GM12878 (cell line): Measurements from ENCODE around the gene CYSLTR2. TPM values are rescaled to one million over a fixed set of nuclear protein-coding genes. Genes with fewer than 3 reads are reported as not detected.
A peak's percentile ranks its signal among the peaks of the same experiment; 100 is the strongest.

Source experiments
- ATF7 ChIP-seq: fragments of 450-650 bp; IDR thresholded peaks from 2 replicates; pipeline ENCODE4 v1.6.1; 2016; ENCODE audit warnings: low read depth, mild to moderate bottlenecking
- CEBPB ChIP-seq, 2 experiments: fragments of 150-350 bp in 1 of 2; IDR thresholded peaks; 2 replicates each; pipeline ENCODE4 v1.6.1; 2012 to 2014; ENCODE audit warnings: low read depth in 2 of 2, low read length in 2 of 2, borderline replicate concordance in 1 of 2, inconsistent platforms in 1 of 2
- EED ChIP-seq: sonication (generic); IDR thresholded peaks from 2 replicates; pipeline ENCODE4 v1.6.1; 2016; ENCODE audit warnings: antibody characterized with exemption, low read depth
- HCFC1 ChIP-seq: fragments of 150-350 bp; IDR thresholded peaks from 2 replicates; pipeline ENCODE4 v1.6.1; 2014; ENCODE audit warnings: low read length
- IRF4 ChIP-seq: IDR thresholded peaks from 2 replicates; pipeline ENCODE4 v1.6.1; 2011; ENCODE audit warnings: low read depth, low read length
- RBBP5 ChIP-seq: fragments of 200-600 bp; sonication (generic); conservative IDR thresholded peaks from 2 replicates; pipeline ENCODE4 v1.6.1; 2016
- RFX5 ChIP-seq: IDR thresholded peaks from 2 replicates; pipeline ENCODE4 v1.6.1; 2011; ENCODE audit warnings: low read depth, low read length, improper control_type of control experiment
- SPI1 ChIP-seq: IDR thresholded peaks from 2 replicates; pipeline ENCODE4 v1.6.1; 2011; ENCODE audit warnings: low read depth, mild to moderate bottlenecking, low read length, moderate library complexity, borderline replicate concordance; ENCODE audit not compliant: insufficient read depth
- SUZ12 ChIP-seq: fragments of 200-600 bp; sonication (generic); IDR thresholded peaks from one replicate; pipeline ENCODE4 v1.6.1; 2018; ENCODE audit warnings: antibody characterized with exemption, mild to moderate bottlenecking; ENCODE audit not compliant: unreplicated experiment
- YBX1 ChIP-seq: fragments of 450-650 bp; IDR thresholded peaks from 2 replicates; pipeline ENCODE4 v1.6.1; 2016; ENCODE audit warnings: antibody characterized with exemption
- YY1 ChIP-seq: IDR thresholded peaks from 2 replicates; pipeline ENCODE4 v1.6.1; 2011; ENCODE audit warnings: low read depth, mild to moderate bottlenecking, low read length
- polyA plus RNA-seq, 11 experiments: library from polyadenylated mRNA; depleted of rRNA in 4 of 11; unstranded in 6 of 11; stranded (reverse) in 5 of 11; fragments of >200 nt; fragmentation: Nextera tagmentation in 4 of 11; fragmentation: Illumina TruSeq in 1 of 11; extraction: Ambion mirVana in 4 of 11; extraction: Trizol in 1 of 11; gene quantifications; 1 replicate in 1 of 11; 2 replicates in 10 of 11; pipeline versions ENCODE4 v1.2.1 to v1.2.3, GENCODE V29; 2011 to 2016; ENCODE audit warnings: inconsistent platforms in 2 of 11, missing spikeins in 2 of 11, low read depth in 1 of 11
- total RNA-seq, 4 experiments: library from RNA; depleted of rRNA in 3 of 4; stranded (reverse); fragments of >200 nt in 3 of 4; fragmentation: Illumina TruSeq in 1 of 4; extraction: Trizol in 1 of 4; gene quantifications; 2 replicates each; pipeline versions ENCODE4 v1.2.1 to v1.2.3, GENCODE V29; 2013 to 2021
- TF ChIP-seq, protein P1 (sequence below): fragments of 450-650 bp; IDR thresholded peaks from 2 replicates; pipeline ENCODE4 v1.6.1; 2016; ENCODE audit warnings: mild to moderate bottlenecking
- TF ChIP-seq, protein P2 (sequence below): IDR thresholded peaks from 2 replicates; pipeline ENCODE4 v1.6.1; 2011; ENCODE audit warnings: mild to moderate bottlenecking, low read depth, low read length, moderate library complexity; ENCODE audit not compliant: insufficient replicate concordance
- TF ChIP-seq, protein P3 (sequence below): IDR thresholded peaks from 2 replicates; pipeline ENCODE4 v1.6.1; 2011; ENCODE audit warnings: borderline replicate concordance, low read depth, mild to moderate bottlenecking, moderate library complexity, mixed read lengths, low read length; ENCODE audit not compliant: insufficient read depth; ENCODE audit errors: extremely low read length
- TF ChIP-seq, protein P4 (sequence below): IDR thresholded peaks from 2 replicates; pipeline ENCODE4 v1.6.1; 2012; ENCODE audit warnings: low read depth, low read length, improper control_type of control experiment
- TF ChIP-seq, protein P5 (sequence below), 3 experiments: IDR thresholded peaks in 2 of 3; conservative IDR thresholded peaks in 1 of 3; 2 replicates each; pipeline ENCODE4 v1.5.1; 2011; ENCODE audit warnings: low read depth in 3 of 3, low read length in 3 of 3, mild to moderate bottlenecking in 3 of 3, control low read depth in 2 of 3, moderate library complexity in 2 of 3, inconsistent platforms in 1 of 3, mixed read lengths in 1 of 3; ENCODE audit not compliant: control insufficient read depth in 2 of 3, insufficient read depth in 1 of 3; ENCODE audit errors: extremely low read depth in 1 of 3
- TF ChIP-seq, protein P6 (sequence below): fragments of 450-650 bp; IDR thresholded peaks from 2 replicates; pipeline ENCODE4 v1.6.1; 2017; ENCODE audit warnings: mild to moderate bottlenecking, low read depth, inconsistent platforms; ENCODE audit not compliant: poor library complexity, severe bottlenecking

The CYSLTR2 gene
- total and polyA plus RNA-seq, 10 of the 15 experiments (the other 5 are each of a cell fraction or from before 2014, with no cell fraction given), result 0.02 to 0.08 (median 0.03) TPM; not detected in 5

DNA sequence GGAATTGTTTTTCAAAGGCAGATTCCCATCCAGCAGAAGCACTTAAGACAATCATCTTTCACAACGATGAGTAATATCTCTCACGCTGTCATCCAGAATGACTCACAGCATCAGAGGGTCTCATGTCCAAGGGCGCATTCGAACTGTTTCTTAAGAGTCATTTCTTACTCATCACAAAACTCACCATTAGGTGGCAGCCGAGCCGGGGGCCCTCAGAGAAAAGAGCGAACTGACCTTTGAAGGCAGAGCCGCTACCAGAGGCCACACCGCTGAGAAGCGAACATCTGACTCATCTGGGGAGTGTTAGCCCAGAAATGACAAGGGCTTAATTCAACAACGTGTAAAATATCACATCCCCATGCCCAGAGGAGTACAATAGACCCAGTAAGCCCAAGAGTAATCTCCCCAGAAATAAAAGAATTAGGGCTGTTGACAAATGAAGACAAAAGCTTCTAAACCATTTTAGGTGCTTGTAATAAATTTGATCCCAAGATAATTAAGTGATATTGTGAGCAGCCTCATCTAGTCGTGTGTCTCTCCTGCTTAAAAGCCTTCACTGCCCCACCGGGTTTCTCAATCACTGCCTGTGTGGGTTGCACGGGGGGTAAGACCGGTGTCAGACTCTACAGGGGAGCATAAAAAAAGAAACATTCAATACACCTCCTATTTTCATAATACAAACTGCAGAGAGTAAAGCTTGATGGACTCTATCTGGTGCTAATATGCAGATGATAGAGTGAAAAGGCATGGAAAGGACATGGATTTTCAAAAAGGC, 96.2 kb downstream of the CYSLTR2 start (continued):
- TF ChIP-seq, protein P1, sequence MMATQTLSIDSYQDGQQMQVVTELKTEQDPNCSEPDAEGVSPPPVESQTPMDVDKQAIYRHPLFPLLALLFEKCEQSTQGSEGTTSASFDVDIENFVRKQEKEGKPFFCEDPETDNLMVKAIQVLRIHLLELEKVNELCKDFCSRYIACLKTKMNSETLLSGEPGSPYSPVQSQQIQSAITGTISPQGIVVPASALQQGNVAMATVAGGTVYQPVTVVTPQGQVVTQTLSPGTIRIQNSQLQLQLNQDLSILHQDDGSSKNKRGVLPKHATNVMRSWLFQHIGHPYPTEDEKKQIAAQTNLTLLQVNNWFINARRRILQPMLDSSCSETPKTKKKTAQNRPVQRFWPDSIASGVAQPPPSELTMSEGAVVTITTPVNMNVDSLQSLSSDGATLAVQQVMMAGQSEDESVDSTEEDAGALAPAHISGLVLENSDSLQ, result 0 out of 2 replicates have a peak, but pooled peaks have one; percentile 24
- TF ChIP-seq IRF4 (peak; percentile 91; the same call in 1 of the 2 replicates), YY1 (0 out of 2 replicates have a peak, but pooled peaks have one; percentile 19), YBX1 (no peak), CEBPB (IDR thresholded peaks at IDR 0.05; ENCODE audit: borderline replicate concordance in 1 of 2, low read depth in 2 of 2, low read length in 2 of 2) (no peak), RFX5 (no peak), HCFC1 (no peak), SPI1 (no peak), ATF7 (peak; percentile 78), RBBP5 (no peak), EED (peak; percentile 62; the same call in 1 of the 2 replicates), SUZ12 (no peak)
- TF ChIP-seq, protein P2, sequence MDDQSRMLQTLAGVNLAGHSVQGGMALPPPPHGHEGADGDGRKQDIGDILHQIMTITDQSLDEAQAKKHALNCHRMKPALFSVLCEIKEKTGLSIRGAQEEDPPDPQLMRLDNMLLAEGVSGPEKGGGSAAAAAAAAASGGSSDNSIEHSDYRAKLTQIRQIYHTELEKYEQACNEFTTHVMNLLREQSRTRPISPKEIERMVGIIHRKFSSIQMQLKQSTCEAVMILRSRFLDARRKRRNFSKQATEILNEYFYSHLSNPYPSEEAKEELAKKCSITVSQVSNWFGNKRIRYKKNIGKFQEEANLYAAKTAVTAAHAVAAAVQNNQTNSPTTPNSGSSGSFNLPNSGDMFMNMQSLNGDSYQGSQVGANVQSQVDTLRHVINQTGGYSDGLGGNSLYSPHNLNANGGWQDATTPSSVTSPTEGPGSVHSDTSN, result peak; percentile 28
- TF ChIP-seq, protein P3, sequence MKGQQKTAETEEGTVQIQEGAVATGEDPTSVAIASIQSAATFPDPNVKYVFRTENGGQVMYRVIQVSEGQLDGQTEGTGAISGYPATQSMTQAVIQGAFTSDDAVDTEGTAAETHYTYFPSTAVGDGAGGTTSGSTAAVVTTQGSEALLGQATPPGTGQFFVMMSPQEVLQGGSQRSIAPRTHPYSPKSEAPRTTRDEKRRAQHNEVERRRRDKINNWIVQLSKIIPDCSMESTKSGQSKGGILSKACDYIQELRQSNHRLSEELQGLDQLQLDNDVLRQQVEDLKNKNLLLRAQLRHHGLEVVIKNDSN, result no peak
- TF ChIP-seq, protein P4, sequence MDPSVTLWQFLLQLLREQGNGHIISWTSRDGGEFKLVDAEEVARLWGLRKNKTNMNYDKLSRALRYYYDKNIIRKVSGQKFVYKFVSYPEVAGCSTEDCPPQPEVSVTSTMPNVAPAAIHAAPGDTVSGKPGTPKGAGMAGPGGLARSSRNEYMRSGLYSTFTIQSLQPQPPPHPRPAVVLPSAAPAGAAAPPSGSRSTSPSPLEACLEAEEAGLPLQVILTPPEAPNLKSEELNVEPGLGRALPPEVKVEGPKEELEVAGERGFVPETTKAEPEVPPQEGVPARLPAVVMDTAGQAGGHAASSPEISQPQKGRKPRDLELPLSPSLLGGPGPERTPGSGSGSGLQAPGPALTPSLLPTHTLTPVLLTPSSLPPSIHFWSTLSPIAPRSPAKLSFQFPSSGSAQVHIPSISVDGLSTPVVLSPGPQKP, result no peak
- TF ChIP-seq, protein P5, sequence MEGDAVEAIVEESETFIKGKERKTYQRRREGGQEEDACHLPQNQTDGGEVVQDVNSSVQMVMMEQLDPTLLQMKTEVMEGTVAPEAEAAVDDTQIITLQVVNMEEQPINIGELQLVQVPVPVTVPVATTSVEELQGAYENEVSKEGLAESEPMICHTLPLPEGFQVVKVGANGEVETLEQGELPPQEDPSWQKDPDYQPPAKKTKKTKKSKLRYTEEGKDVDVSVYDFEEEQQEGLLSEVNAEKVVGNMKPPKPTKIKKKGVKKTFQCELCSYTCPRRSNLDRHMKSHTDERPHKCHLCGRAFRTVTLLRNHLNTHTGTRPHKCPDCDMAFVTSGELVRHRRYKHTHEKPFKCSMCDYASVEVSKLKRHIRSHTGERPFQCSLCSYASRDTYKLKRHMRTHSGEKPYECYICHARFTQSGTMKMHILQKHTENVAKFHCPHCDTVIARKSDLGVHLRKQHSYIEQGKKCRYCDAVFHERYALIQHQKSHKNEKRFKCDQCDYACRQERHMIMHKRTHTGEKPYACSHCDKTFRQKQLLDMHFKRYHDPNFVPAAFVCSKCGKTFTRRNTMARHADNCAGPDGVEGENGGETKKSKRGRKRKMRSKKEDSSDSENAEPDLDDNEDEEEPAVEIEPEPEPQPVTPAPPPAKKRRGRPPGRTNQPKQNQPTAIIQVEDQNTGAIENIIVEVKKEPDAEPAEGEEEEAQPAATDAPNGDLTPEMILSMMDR (IDR thresholded peaks at IDR 0.05 in 2 of 3, conservative IDR thresholded peaks at IDR 0.05 in 1 of 3; ENCODE audit: control insufficient read depth in 2 of 3, extremely low read depth in 1 of 3, insufficient read depth in 1 of 3, low read depth in 3 of 3, low read length in 3 of 3), result peak; percentile 64 to 73 (median 64)
- TF ChIP-seq, protein P6, sequence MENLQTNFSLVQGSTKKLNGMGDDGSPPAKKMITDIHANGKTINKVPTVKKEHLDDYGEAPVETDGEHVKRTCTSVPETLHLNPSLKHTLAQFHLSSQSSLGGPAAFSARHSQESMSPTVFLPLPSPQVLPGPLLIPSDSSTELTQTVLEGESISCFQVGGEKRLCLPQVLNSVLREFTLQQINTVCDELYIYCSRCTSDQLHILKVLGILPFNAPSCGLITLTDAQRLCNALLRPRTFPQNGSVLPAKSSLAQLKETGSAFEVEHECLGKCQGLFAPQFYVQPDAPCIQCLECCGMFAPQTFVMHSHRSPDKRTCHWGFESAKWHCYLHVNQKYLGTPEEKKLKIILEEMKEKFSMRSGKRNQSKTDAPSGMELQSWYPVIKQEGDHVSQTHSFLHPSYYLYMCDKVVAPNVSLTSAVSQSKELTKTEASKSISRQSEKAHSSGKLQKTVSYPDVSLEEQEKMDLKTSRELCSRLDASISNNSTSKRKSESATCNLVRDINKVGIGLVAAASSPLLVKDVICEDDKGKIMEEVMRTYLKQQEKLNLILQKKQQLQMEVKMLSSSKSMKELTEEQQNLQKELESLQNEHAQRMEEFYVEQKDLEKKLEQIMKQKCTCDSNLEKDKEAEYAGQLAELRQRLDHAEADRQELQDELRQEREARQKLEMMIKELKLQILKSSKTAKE, result peak; percentile 76
